Body of pancreas (tissue), 4 donors: Measurements from ENCODE around the gene ZNF660.
"Not testable (repeated sequence)": the region's sequence is repeated elsewhere in the genome, so short reads cannot be mapped to it uniquely, and the experiment has no call there.

ENCODE experiments used
- CTCF ChIP-seq, 7 experiments: fragments of 450-650 bp in 4 of 7; fragments of 200-600 bp in 3 of 7; sonication (generic) in 3 of 7; IDR thresholded peaks; one replicate each; pipeline ENCODE4 v1.5.1; 2016 to 2019; ENCODE audit warnings: antibody characterized with exemption in 7 of 7
- POLR2A ChIP-seq, 3 donors: fragments of 450-650 bp; IDR thresholded peaks; one replicate each; pipeline ENCODE4 v1.6.1; 2016; ENCODE audit warnings: antibody characterized with exemption in 3 of 3, mild to moderate bottlenecking in 2 of 3

- not testable (repeated sequence) for TF ChIP-seq CTCF, POLR2A (IDR thresholded peaks at IDR 0.05)
Observed at GRCh38 chr3:44579749-44580148, 5.0 kb upstream of the ZNF660 start.
